T-cell (primary cell): Measurements from ENCODE around the gene AKT1. TPM values are rescaled to one million over a fixed set of nuclear protein-coding genes. Genes with fewer than 3 reads are reported as not detected.

ENCODE experiments used
- ATAC-seq, 4 experiments: fragments of 200-7000 bp in 3 of 4; fragments of 150-1000 bp in 1 of 4; cut with Tn5 transposase; replicated peaks in 1 of 4; 1 replicate in 3 of 4; 2 replicates in 1 of 4; pipeline ENCODE4 v1.10.0; 2021; ENCODE audit warnings: moderate library complexity in 3 of 4, mild to moderate bottlenecking in 2 of 4, moderate number of reproducible peaks in 1 of 4
- CTCF ChIA-PET, 2 donors: fragments of 300-600 bp; sonication (Branson Sonifier 250); formaldehyde crosslinking; loops; one replicate each; lab custom pipeline; 2022; ENCODE audit warnings: antibody characterized with exemption in 2 of 2; lab: Charles Lee
- POLR2A ChIA-PET, 2 donors: fragments of 300-600 bp; sonication (Branson Sonifier 250); formaldehyde crosslinking; loops; one replicate each; lab custom pipeline; 2022; ENCODE audit warnings: antibody characterized with exemption in 2 of 2; lab: Charles Lee
- DNase-seq, 35 experiments: peaks; one replicate each; pipeline versions ENCODE4 v3.0.0 to v3.0.0-alpha.2; 2013 to 2023
- H3K27ac ChIP-seq: one replicate; pipeline ENCODE4 v1.5.1; 2013; ENCODE audit warnings: low read length
- H3K27me3 ChIP-seq, 2 experiments: replicated peaks in 1 of 2; 1 replicate in 1 of 2; 2 replicates in 1 of 2; pipeline versions ENCODE4 v1.6.1 to v1.7.0; 2013; ENCODE audit warnings: low read length in 1 of 2, mixed read lengths in 1 of 2; ENCODE audit not compliant: control insufficient read depth in 2 of 2, insufficient read depth in 2 of 2; ENCODE audit errors: extremely low read depth in 1 of 2
- H3K36me3 ChIP-seq, 2 donors: 1 replicate in 1 of 2; 2 replicates in 1 of 2; pipeline versions ENCODE4 v1.6.1 to v1.7.0; 2013; ENCODE audit warnings: low read length in 1 of 2; ENCODE audit not compliant: control insufficient read depth in 2 of 2, insufficient read depth in 1 of 2; ENCODE audit errors: extremely low read depth in 1 of 2
- H3K4me1 ChIP-seq, 2 experiments: 1 replicate in 1 of 2; 2 replicates in 1 of 2; pipeline versions ENCODE4 v1.6.1 to v1.7.0; 2013; ENCODE audit warnings: low read length in 2 of 2, mixed read lengths in 1 of 2; ENCODE audit not compliant: insufficient read depth in 2 of 2, control insufficient read depth in 1 of 2; ENCODE audit errors: extremely low read depth in 1 of 2
- H3K4me3 ChIP-seq, 2 donors: 1 replicate in 1 of 2; 2 replicates in 1 of 2; pipeline versions ENCODE4 v1.5.1 to v1.7.0; 2013; ENCODE audit warnings: mild to moderate bottlenecking in 2 of 2, low read length in 1 of 2, moderate library complexity in 1 of 2; ENCODE audit not compliant: control insufficient read depth in 1 of 2; ENCODE audit errors: extremely low read depth in 1 of 2
- H3K9me3 ChIP-seq: 2 replicates; pipeline ENCODE4 v1.7.0; 2013
- H3K27ac Mint-ChIP-seq, 2 donors: one replicate each; pipeline ENCODE4 v1.8.0; 2020 to 2021; ENCODE audit warnings: mild to moderate bottlenecking in 2 of 2, mixed read lengths in 2 of 2
- H3K27me3 Mint-ChIP-seq, 2 donors: one replicate each; pipeline ENCODE4 v1.8.0; 2021 to 2022; ENCODE audit warnings: mixed read lengths in 2 of 2
- H3K36me3 Mint-ChIP-seq: one replicate; pipeline ENCODE4 v1.8.0; 2021; ENCODE audit warnings: mixed read lengths
- H3K4me1 Mint-ChIP-seq, 3 donors: one replicate each; pipeline ENCODE4 v1.8.0; 2020 to 2022; ENCODE audit warnings: mixed read lengths in 3 of 3, mild to moderate bottlenecking in 1 of 3
- H3K4me3 Mint-ChIP-seq, 3 donors: one replicate each; pipeline ENCODE4 v1.8.0; 2020 to 2022; ENCODE audit warnings: mild to moderate bottlenecking in 3 of 3, mixed read lengths in 3 of 3, moderate library complexity in 3 of 3
- H3K9me3 Mint-ChIP-seq, 3 donors: one replicate each; pipeline ENCODE4 v1.8.0; 2020 to 2022; ENCODE audit warnings: mixed read lengths in 3 of 3
- WGBS: methylation state at CpG from one replicate; pipeline ENCODE4 v1.1.5; 2013; ENCODE audit warnings: missing lambda C conversion rate; ENCODE audit not compliant: insufficient coverage; 5-methylcytosine and 5-hydroxymethylcytosine counted together
- total RNA-seq, 35 experiments: library from RNA in 6 of 35; stranded (reverse) in 6 of 35; fragments of 120-200 nt in 1 of 35; gene quantifications; one replicate each; pipeline versions ENCODE4 v1.2.1 to v1.2.4 and lab custom pipeline; 2013 to 2026

Gene AKT1
- total RNA-seq, 5 donors from 2014 or later (not counting 1 experiment from before 2014, with no cell fraction given) = 68.4 to 113 (median 99.7) TPM

GRCh38 chr14:104800771-104801519 lies 5.4 kb upstream of the AKT1 start, which contains the start of gene ZBTB42:
TSS of gene ZBTB42 (plus strand) at chr14:104801101. CDS start at chr14:104801198, 97 bp downstream.
- no peaks in the 10 kb centered on the region for H3K9me3 Mint-ChIP-seq
- H3K4me3 ChIP-seq = peak within 1 kb of the TSS; percentile 67 to 75

GRCh38 chr14:104800015-104800770 lies 4.6 kb upstream of the AKT1 start:
- CTCF ChIA-PET = no interaction called here
- no peaks in the 10 kb centered on the region for H3K9me3 ChIP-seq
- peaks cover 0 to 2% of the 10 kb centered on the region in 2 donors for H3K36me3 ChIP-seq
- no peaks in the 10 kb centered on the region for H3K27me3 Mint-ChIP-seq
- no peaks in the 10 kb centered on the region for H3K9me3 Mint-ChIP-seq
- peak overlapping the region; percentile 42 to 46 for H3K4me3 ChIP-seq
- H3K4me1 ChIP-seq = peaks cover 11 to 52% of the 10 kb centered on the region in 2 experiments
- peak; percentile 43 to 91 (median 69) for DNase-seq
- H3K27ac Mint-ChIP-seq = peak overlapping the region; percentile 85 to 88
- POLR2A ChIA-PET = interaction anchor here in 1 of 2 donors (0.8 kb wide), 1 partner anchor 11 kb away, joined by 5 read pairs; no protein-coding TSS in a partner anchor
- H3K27ac ChIP-seq = peak overlapping the region; percentile 91
- H3K4me3 Mint-ChIP-seq = peak overlapping the region; percentile 60 to 74 (median 72)
- no peaks in the 10 kb centered on the region for H3K27me3 ChIP-seq
- no peaks in the 10 kb centered on the region for H3K36me3 Mint-ChIP-seq
- peaks cover 29 to 40% (median 35%) of the 10 kb centered on the region in 3 donors for H3K4me1 Mint-ChIP-seq
- ATAC-seq = peak; percentile 72 to 79 (median 77)
- 2% methylated on average over 68 of the region's 83 CpGs for WGBS

More at GRCh38 chr14:104800771-104801519, 5.4 kb upstream of the AKT1 start, which contains the start of gene ZBTB42:
- Histone ChIP-seq H3K36me3 (peaks cover 0 to 2% of the 10 kb centered on the region in 2 donors), H3K27me3 (no peaks in the 10 kb centered on the region), H3K4me1 (peaks cover 11 to 49% of the 10 kb centered on the region in 2 experiments), H3K27ac (peak within 1 kb of the TSS; percentile 91), H3K9me3 (no peaks in the 10 kb centered on the region)
- ChIA-PET POLR2A (interaction anchor here in 1 of 2 donors (0.8 kb wide), 1 partner anchor 10 kb away, joined by 5 read pairs; no protein-coding TSS in a partner anchor), CTCF (no interaction called here)
- H3K4me1 Mint-ChIP-seq = peaks cover 27 to 40% (median 34%) of the 10 kb centered on the region in 3 donors
- DNase-seq (peak in 34 of 35 experiments; percentile 32 to 85 (median 54)), ATAC-seq (peak; percentile 62 to 67 (median 65))
- 1% methylated on average over 105 of the region's 105 CpGs for WGBS
- no peaks in the 10 kb centered on the region for H3K27me3 Mint-ChIP-seq
- peak within 1 kb of the TSS; percentile 87 to 88 for H3K27ac Mint-ChIP-seq
- H3K36me3 Mint-ChIP-seq = no peaks in the 10 kb centered on the region
- H3K4me3 Mint-ChIP-seq = peak within 1 kb of the TSS; percentile 85 to 87 (median 87)

DNA sequence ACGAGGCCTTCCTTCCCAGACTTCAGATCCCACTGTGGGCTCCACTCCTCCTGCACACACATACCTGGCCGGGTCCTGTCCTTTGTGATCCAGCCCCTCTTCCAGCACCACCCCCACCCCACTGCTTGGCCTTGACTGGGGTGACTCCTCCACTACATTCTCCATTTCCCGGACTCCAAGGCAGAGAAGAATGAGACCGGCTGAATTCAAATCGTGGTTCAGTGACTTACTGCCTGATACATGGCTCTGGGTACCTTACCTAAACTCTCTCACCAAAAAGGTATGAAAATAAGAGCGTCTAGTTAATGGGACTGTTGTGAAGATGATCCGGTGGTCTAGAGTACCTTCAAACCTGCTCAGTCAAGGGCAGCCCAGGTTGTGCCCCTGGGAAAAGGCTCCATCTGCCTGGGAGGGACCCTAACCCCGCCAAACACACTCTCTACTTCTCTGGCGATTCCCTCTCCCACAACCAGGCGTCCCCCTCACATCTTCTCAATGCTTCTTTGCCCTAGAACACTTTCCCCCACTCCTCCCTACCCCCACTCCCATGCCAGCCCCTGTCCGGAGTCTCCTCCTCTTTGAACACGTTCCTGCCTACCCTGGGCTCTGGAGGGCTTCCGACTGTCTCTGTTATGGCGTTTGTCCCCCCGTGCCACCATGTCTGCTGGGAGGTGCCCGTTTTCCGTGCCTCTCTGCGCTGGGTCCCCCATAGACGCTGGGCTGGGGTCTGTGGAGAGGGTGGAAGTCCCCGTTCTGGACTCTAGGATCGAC lies 3.9 kb upstream of the AKT1 start:
- H3K27ac Mint-ChIP-seq = peak overlapping the region; percentile 85 to 88
- ChIA-PET POLR2A (no interaction called here), CTCF (no interaction called here)
- no peaks in the 10 kb centered on the region for H3K36me3 Mint-ChIP-seq
- peaks cover 30 to 43% (median 39%) of the 10 kb centered on the region in 3 donors for H3K4me1 Mint-ChIP-seq
- no peaks in the 10 kb centered on the region for H3K27me3 Mint-ChIP-seq
- peak overlapping the region; percentile 60 to 74 (median 72) for H3K4me3 Mint-ChIP-seq
- H3K4me3 ChIP-seq = peak overlapping the region; percentile 42 to 46
- DNase-seq = peak in 4 of 35 experiments; percentile 16 to 46 (median 22)
- peaks cover 11 to 57% of the 10 kb centered on the region in 2 experiments for H3K4me1 ChIP-seq
- H3K27ac ChIP-seq = peak overlapping the region; percentile 91
- no peaks in the 10 kb centered on the region for H3K27me3 ChIP-seq
- H3K36me3 ChIP-seq = peaks cover 0 to 2% of the 10 kb centered on the region in 2 donors
- no peak for ATAC-seq
- H3K9me3 Mint-ChIP-seq = no peaks in the 10 kb centered on the region
- WGBS = 65% methylated on average over 17 of the region's 21 CpGs
- no peaks in the 10 kb centered on the region for H3K9me3 ChIP-seq

- Histone ChIP-seq H3K4me1 (peaks cover 13 to 59% of the 10 kb centered on the region in 2 experiments), H3K4me3 (no peak overlapping the region), H3K27ac (no peak overlapping the region), H3K27me3 (no peaks in the 10 kb centered on the region), H3K9me3 (no peaks in the 10 kb centered on the region), H3K36me3 (no peaks in the 10 kb centered on the region)
- Mint-ChIP-seq H3K27me3 (no peaks in the 10 kb centered on the region), H3K27ac (peak overlapping the region; percentile 85 to 88), H3K4me3 (peak overlapping the region; percentile 60 to 74 (median 72)), H3K9me3 (no peaks in the 10 kb centered on the region), H3K4me1 (peaks cover 33 to 45% (median 41%) of the 10 kb centered on the region in 3 donors), H3K36me3 (no peaks in the 10 kb centered on the region)
- ChIA-PET POLR2A (no interaction called here), CTCF (no interaction called here)
- WGBS = 98% methylated on average over 9 of the region's 16 CpGs
- DNase-seq (peak in 1 of 35 experiments; percentile 32), ATAC-seq (no peak)
Measured at GRCh38 chr14:104798300-104799243, 3.0 kb upstream of the AKT1 start.

DNA sequence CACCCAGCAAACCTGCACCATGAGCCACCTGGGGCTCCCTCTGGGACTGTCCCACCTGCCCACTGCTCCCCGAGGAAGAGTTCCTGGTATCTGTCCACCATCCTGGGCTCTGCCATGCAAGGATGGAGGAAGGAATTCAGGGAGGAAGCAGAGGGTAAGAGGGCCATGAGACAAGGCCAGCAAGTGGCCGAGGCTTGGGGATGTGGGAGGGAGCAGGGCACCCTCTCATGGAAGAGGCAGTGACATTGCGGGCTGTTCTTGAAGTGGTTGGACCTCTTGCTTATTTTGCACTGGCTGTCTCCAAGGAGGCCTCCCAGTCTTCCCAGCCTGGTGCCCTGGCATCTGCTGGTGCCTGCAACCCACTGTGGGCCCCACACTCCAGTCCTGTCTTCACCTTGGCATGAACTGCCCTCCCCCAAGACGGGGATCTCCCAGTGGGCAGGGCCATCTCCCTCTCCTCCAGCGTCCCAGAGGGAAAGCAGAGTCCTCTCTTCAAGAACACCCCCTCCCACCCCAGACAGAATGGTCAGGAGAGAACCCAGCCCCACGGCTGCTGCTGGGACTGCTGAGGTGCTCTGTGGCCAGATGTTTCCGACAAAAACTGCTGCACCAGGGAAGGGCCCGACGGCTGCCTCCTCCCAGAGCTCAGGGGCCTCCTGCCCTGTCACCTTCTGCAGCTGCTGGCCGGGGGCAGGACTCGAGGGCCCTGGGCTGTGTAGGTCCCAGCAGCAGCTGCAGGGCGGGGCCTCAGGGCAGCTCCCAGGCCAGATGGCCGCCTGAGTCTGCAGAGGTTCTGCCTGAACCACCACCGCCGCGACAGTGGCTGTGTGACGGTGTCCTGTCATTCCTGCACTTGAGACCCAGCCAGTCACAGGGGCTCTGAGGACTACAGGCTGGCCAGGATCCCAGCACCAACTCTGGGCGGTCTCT lies 1.8 kb upstream of the AKT1 start:
- Histone ChIP-seq H3K4me1 (peaks cover 13 to 59% of the 10 kb centered on the region in 2 experiments), H3K9me3 (no peaks in the 10 kb centered on the region), H3K36me3 (peaks cover 0 to 5% of the 10 kb centered on the region in 2 donors), H3K27me3 (no peaks in the 10 kb centered on the region), H3K4me3 (no peak overlapping the region), H3K27ac (no peak overlapping the region)
- DNase-seq (peak in 1 of 35 experiments; percentile 21), ATAC-seq (no peak)
- Mint-ChIP-seq H3K4me3 (peak overlapping the region; percentile 67 to 76 (median 70)), H3K36me3 (no peaks in the 10 kb centered on the region), H3K9me3 (no peaks in the 10 kb centered on the region), H3K27ac (peak overlapping the region; percentile 57 to 86), H3K4me1 (peaks cover 44 to 52% (median 47%) of the 10 kb centered on the region in 3 donors), H3K27me3 (no peaks in the 10 kb centered on the region)
- ChIA-PET CTCF (no interaction called here), POLR2A (no interaction called here)
- whole genome bisulfite sequencing = 67% methylated on average over 16 of the region's 18 CpGs
